HG03469 (cell line): ENCODE results near the gene JADE3.

Experiments used
- ATAC-seq: cut with Tn5 transposase; IDR thresholded peaks from one replicate; pipeline ENCODE4 v1.9.1; 2021; ENCODE audit warnings: mild to moderate bottlenecking, moderate library complexity, moderate number of reproducible peaks; ENCODE audit not compliant: unreplicated experiment

Gene JADE3

GRCh38 chrX:47101206-47101605, 189.0 kb downstream of the JADE3 start:
- ATAC-seq: no peak
